Measurements from ENCODE around the gene CEP57L1.
"Not testable (repeated sequence)": the region's sequence is repeated elsewhere in the genome, so short reads cannot be mapped to it uniquely, and the experiment has no call there.

CEP57L1 gene

GRCh38 chr6:109139109-109139508 is 43.8 kb downstream of the CEP57L1 start:
- Histone ChIP-seq H3K4me3 (ENCODE audit: low read depth, low read length) (no peak overlapping the region), H3K4me1 (ENCODE audit: control insufficient read depth, insufficient read depth, low read length) (no peaks in the 10 kb centered on the region; the same call in 1 of the 2 replicates), H3K27me3 (ENCODE audit: control insufficient read depth, insufficient read depth, low read length) (no peaks in the 10 kb centered on the region), H3K9me3 (ENCODE audit: control insufficient read depth, insufficient read depth, low read length) (no peaks in the 10 kb centered on the region), H3K27ac (ENCODE audit: low read depth, low read length) (no peak overlapping the region), H3K9ac (ENCODE audit: low read depth, low read length) (no peak overlapping the region), H3K36me3 (ENCODE audit: control insufficient read depth, insufficient read depth, low read length) (no peaks in the 10 kb centered on the region)

- not testable (repeated sequence) for H3K36me3 ChIP-seq (ENCODE audit: control insufficient read depth, insufficient read depth, low read length); H3K4me3 ChIP-seq (ENCODE audit: low read depth, low read length); H3K27ac ChIP-seq (ENCODE audit: low read depth, low read length); H3K4me1 ChIP-seq (ENCODE audit: control insufficient read depth, insufficient read depth, low read length); H3K9me3 ChIP-seq (ENCODE audit: control insufficient read depth, insufficient read depth, low read length); H3K27me3 ChIP-seq (ENCODE audit: control insufficient read depth, insufficient read depth, low read length); H3K9ac ChIP-seq (ENCODE audit: low read depth, low read length)
Measured at GRCh38 chr6:109142067-109142466, 46.8 kb downstream of the CEP57L1 start.

DNA sequence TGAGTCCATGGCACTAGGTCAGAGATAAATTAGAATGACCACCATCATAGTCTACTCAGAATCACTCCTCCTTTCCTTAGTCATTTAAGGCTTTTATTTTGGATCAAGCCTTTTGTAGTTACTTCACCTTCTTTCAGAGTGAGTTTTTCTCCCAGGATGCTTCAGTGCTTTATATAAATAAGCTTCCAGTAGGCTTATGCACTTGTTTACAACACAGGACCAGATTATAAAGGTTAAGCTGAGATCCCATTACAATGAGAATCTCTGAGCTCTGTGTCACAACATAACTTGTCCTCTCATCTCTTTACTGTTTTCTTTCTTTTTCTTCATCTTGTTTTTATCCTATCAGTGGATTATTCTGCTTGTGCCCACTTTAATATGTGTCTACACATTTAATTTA is 47.9 kb downstream of the CEP57L1 start:
- Histone ChIP-seq H3K36me3 (ENCODE audit: control insufficient read depth, insufficient read depth, low read length) (no peaks in the 10 kb centered on the region), H3K4me3 (ENCODE audit: low read depth, low read length) (no peak overlapping the region), H3K9me3 (ENCODE audit: control insufficient read depth, insufficient read depth, low read length) (no peaks in the 10 kb centered on the region), H3K9ac (ENCODE audit: low read depth, low read length) (no peak overlapping the region), H3K27ac (ENCODE audit: low read depth, low read length) (no peak overlapping the region), H3K27me3 (ENCODE audit: control insufficient read depth, insufficient read depth, low read length) (no peaks in the 10 kb centered on the region), H3K4me1 (ENCODE audit: control insufficient read depth, insufficient read depth, low read length) (no peaks in the 10 kb centered on the region; the same call in 1 of the 2 replicates)

- H3K9ac ChIP-seq (ENCODE audit: low read depth, low read length); H3K4me3 ChIP-seq (ENCODE audit: low read depth, low read length); H3K27ac ChIP-seq (ENCODE audit: low read depth, low read length); H3K9me3 ChIP-seq (ENCODE audit: control insufficient read depth, insufficient read depth, low read length); H3K27me3 ChIP-seq (ENCODE audit: control insufficient read depth, insufficient read depth, low read length); H3K36me3 ChIP-seq (ENCODE audit: control insufficient read depth, insufficient read depth, low read length); H3K4me1 ChIP-seq (ENCODE audit: control insufficient read depth, insufficient read depth, low read length): not testable (repeated sequence)
Measured at GRCh38 chr6:109148251-109148650, 52.9 kb downstream of the CEP57L1 start.

- not testable (repeated sequence) for H3K9ac ChIP-seq (ENCODE audit: low read depth, low read length); H3K4me3 ChIP-seq (ENCODE audit: low read depth, low read length); H3K36me3 ChIP-seq (ENCODE audit: control insufficient read depth, insufficient read depth, low read length); H3K4me1 ChIP-seq (ENCODE audit: control insufficient read depth, insufficient read depth, low read length); H3K27ac ChIP-seq (ENCODE audit: low read depth, low read length); H3K27me3 ChIP-seq (ENCODE audit: control insufficient read depth, insufficient read depth, low read length); H3K9me3 ChIP-seq (ENCODE audit: control insufficient read depth, insufficient read depth, low read length)
Measured at GRCh38 chr6:109148716-109149115, 53.4 kb downstream of the CEP57L1 start.

- H3K9ac ChIP-seq (ENCODE audit: low read depth, low read length): no peak overlapping the region
- H3K27ac ChIP-seq (ENCODE audit: low read depth, low read length): no peak overlapping the region
- no peaks in the 10 kb centered on the region for H3K4me1 ChIP-seq (ENCODE audit: control insufficient read depth, insufficient read depth, low read length)
- H3K9me3 ChIP-seq (ENCODE audit: control insufficient read depth, insufficient read depth, low read length): no peaks in the 10 kb centered on the region; the same call in 1 of the 2 replicates
- no peak overlapping the region for H3K4me3 ChIP-seq (ENCODE audit: low read depth, low read length)
- no peaks in the 10 kb centered on the region for H3K27me3 ChIP-seq (ENCODE audit: control insufficient read depth, insufficient read depth, low read length)
- 0 out of 2 replicates have a peak, but pooled peaks cover 9% of the 10 kb centered on the region for H3K36me3 ChIP-seq (ENCODE audit: control insufficient read depth, insufficient read depth, low read length)
Measured at GRCh38 chr6:109153752-109154151, 58.4 kb downstream of the CEP57L1 start.

- no peak overlapping the region for H3K27ac ChIP-seq (ENCODE audit: low read depth, low read length)
- no peaks in the 10 kb centered on the region for H3K27me3 ChIP-seq (ENCODE audit: control insufficient read depth, insufficient read depth, low read length)
- H3K4me1 ChIP-seq (ENCODE audit: control insufficient read depth, insufficient read depth, low read length): no peaks in the 10 kb centered on the region
- no peak overlapping the region for H3K9ac ChIP-seq (ENCODE audit: low read depth, low read length)
- no peak overlapping the region for H3K4me3 ChIP-seq (ENCODE audit: low read depth, low read length)
- H3K36me3 ChIP-seq (ENCODE audit: control insufficient read depth, insufficient read depth, low read length): peaks cover 6% of the 10 kb centered on the region; the same call in 1 of the 2 replicates
- H3K9me3 ChIP-seq (ENCODE audit: control insufficient read depth, insufficient read depth, low read length): no peaks in the 10 kb centered on the region
Measured at GRCh38 chr6:109164331-109164730, 69.0 kb downstream of the CEP57L1 start.

- Histone ChIP-seq H3K27ac (ENCODE audit: low read depth, low read length) (no peak overlapping the region), H3K9me3 (ENCODE audit: control insufficient read depth, insufficient read depth, low read length) (no peaks in the 10 kb centered on the region), H3K27me3 (ENCODE audit: control insufficient read depth, insufficient read depth, low read length) (no peaks in the 10 kb centered on the region), H3K4me3 (ENCODE audit: low read depth, low read length) (no peak overlapping the region), H3K4me1 (ENCODE audit: control insufficient read depth, insufficient read depth, low read length) (no peaks in the 10 kb centered on the region), H3K36me3 (ENCODE audit: control insufficient read depth, insufficient read depth, low read length) (peaks cover 5% of the 10 kb centered on the region; the same call in 1 of the 2 replicates), H3K9ac (ENCODE audit: low read depth, low read length) (no peak overlapping the region)
Measured at GRCh38 chr6:109165392-109165974, 70.2 kb downstream of the CEP57L1 start.

DNA sequence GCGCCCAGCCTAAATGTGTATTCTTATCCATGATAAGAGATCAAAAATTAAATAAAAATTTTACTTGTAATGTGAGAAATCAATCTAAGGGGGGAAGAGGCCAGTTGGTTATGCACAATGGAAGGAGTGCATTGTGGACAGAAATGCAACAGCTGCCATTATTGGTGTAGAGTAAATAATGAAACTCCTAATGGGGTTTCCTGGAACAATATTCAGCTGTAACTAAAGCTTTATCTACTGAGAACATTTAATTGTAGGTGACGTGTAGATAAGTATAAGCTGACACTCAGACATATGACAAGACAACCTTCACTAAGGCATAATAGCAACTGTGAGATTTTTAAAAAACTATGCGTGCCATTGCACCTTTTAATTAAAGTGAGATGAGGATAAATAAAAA is 71.4 kb downstream of the CEP57L1 start:
- Histone ChIP-seq H3K4me1 (ENCODE audit: control insufficient read depth, insufficient read depth, low read length) (no peaks in the 10 kb centered on the region), H3K27me3 (ENCODE audit: control insufficient read depth, insufficient read depth, low read length) (no peaks in the 10 kb centered on the region), H3K9ac (ENCODE audit: low read depth, low read length) (no peak overlapping the region)

DNA sequence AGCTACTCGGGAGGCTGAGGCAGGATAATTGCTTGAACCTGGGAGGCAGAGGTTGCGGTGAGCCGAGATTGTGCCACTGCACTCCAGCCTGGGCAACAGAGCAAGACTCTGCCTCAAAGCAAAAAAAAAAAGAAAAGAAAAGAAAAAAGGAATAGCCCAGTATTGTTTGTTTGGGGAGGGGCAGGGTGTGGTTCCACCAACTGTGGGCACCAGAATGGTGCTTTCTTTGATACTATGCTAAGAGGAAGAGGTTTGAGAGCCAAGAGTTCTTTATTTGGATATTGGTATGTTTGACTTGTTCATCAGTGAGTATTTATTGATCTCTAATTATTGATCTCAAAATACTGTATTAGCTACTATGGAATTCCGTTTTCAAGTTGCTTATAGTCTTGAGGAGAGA is 72.3 kb downstream of the CEP57L1 start:
- H3K9me3 ChIP-seq (ENCODE audit: control insufficient read depth, insufficient read depth, low read length): no peaks in the 10 kb centered on the region
- no peak overlapping the region for H3K4me3 ChIP-seq (ENCODE audit: low read depth, low read length)
- no peaks in the 10 kb centered on the region for H3K4me1 ChIP-seq (ENCODE audit: control insufficient read depth, insufficient read depth, low read length)
- no peak overlapping the region for H3K27ac ChIP-seq (ENCODE audit: low read depth, low read length)
- H3K27me3 ChIP-seq (ENCODE audit: control insufficient read depth, insufficient read depth, low read length): no peaks in the 10 kb centered on the region
- no peaks in the 10 kb centered on the region for H3K36me3 ChIP-seq (ENCODE audit: control insufficient read depth, insufficient read depth, low read length)
- no peak overlapping the region for H3K9ac ChIP-seq (ENCODE audit: low read depth, low read length)

More for the DNA sequence above, 71.4 kb downstream of the CEP57L1 start:
- Histone ChIP-seq H3K9me3 (ENCODE audit: control insufficient read depth, insufficient read depth, low read length) (no peaks in the 10 kb centered on the region), H3K27ac (ENCODE audit: low read depth, low read length) (no peak overlapping the region), H3K36me3 (ENCODE audit: control insufficient read depth, insufficient read depth, low read length) (no peaks in the 10 kb centered on the region), H3K4me3 (ENCODE audit: low read depth, low read length) (no peak overlapping the region)

DNA sequence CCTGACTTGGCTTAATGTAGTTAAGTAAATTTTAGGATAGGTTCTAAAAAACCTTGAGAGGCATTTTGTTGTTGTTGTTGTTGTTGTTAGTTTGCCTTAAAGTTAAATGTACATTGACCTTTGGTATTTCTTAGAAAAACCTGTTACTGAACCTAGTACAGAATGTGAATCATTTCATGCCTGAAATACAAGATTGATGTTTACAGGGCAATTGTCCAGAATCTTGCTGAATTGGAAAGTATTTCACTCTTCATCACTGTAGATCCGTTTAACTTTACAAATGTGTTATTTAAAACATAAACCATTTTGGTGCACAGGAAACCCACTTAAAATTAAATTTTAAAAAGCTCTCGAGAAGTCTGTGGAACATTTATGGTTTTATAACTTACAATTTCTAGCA is 75.0 kb downstream of the CEP57L1 start:
- Histone ChIP-seq H3K4me1 (ENCODE audit: control insufficient read depth, insufficient read depth, low read length) (no peaks in the 10 kb centered on the region), H3K9me3 (ENCODE audit: control insufficient read depth, insufficient read depth, low read length) (no peaks in the 10 kb centered on the region), H3K27me3 (ENCODE audit: control insufficient read depth, insufficient read depth, low read length) (no peaks in the 10 kb centered on the region), H3K4me3 (ENCODE audit: low read depth, low read length) (no peak overlapping the region), H3K36me3 (ENCODE audit: control insufficient read depth, insufficient read depth, low read length) (no peaks in the 10 kb centered on the region), H3K27ac (ENCODE audit: low read depth, low read length) (no peak overlapping the region), H3K9ac (ENCODE audit: low read depth, low read length) (no peak overlapping the region)
